Stimulated activated CD8-positive, alpha-beta memory T cell treated with anti-CD3 and anti-CD28 coated beads, Interleukin-15, amount 100 ng/mL, for 4 hours (primary cell): ENCODE measurements around the gene MS4A13.
"Not testable (repeated sequence)": the region's sequence is repeated elsewhere in the genome, so short reads cannot be mapped to it uniquely, and the experiment has no call there.

Source experiments
- DNase-seq, 2 donors: peaks; one replicate each; pipeline ENCODE4 v3.0.0-alpha.2; 2020; ENCODE audit warnings: low read depth in 2 of 2

MS4A13 gene, protein sequence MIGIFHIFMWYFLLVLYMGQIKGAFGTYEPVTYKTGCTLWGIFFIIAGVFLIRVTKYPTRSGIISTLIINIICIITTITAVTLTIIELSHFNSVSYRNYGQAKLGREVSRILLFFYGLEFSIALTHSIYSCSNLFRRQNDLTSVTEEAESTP

DNA sequence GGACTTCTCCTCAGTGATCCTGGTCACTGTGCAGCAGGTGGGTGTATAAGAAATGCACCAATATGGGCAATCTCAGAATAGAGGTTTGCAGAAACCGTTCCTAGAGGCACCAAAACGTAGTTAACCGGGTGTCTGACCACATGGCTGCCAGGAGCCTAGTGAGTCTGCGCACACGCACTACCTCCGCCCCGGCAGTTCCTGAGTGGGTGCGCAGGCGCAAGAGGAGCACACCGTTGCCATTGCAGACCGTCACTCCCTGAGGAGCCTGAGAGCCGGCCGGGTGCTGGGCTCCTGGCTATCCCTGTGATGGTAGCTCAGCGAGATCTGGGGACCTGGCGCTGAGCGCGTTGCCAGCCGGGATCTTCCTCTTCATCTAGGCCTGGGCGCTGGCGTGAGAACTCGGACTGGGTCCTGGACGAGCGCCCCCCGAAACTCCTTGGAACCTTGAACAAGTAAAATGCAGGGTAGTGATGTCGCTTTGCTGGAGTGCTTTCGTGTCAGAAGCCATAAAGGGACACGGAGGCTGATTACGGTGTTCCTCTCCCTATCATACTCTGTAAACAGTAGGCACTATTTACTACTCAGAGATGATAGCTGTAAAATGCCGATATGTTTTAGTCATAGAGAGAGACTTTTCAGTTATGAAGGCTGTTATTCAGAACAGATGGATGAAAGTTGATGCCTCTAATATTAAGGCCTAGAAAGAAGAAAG lies at the start of gene MS4A13:
Gene MS4A13 (plus strand): TSS at position 249 of the 712 bp plus-strand sequence. CDS start 2,692 bp downstream, outside the sequence.
- no peak for DNase-seq

DNA sequence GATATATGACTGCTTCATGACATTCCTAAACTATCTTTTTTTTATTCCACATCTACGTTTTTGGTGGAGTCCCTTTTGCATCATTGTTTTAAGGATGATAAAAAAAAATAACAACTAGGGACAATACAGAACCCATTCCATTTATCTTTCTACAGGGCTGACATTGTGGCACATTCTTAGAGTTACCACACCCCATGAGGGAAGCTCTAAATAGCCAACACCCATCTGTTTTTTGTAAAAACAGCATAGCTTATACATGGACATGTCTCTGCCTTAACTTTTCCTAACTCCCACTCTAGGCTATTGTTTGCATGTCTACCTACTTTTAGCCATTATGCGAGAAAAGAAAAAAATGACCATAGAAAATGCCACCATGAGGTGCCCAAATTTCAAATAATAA lies 46.4 kb upstream of the MS4A13 start:
- DNase-seq: no peak

DNA sequence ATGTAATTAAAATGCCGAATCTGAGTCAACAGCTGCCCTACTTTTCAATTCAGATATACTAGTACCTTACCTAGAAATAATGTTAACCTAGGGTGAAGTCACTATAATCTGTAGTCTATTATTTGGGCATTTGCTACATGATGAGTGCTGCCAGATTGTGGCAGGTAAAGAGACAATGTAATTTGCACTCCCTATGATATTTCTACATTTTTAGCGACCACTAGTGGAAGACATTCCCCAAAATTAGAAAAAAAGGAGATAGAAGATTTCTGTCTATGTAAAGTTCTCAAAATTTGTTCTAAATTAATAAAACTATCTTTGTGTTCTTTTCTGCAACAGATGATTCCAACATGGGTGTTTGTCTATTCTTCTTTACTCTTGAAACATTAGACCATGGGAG lies 45.5 kb upstream of the MS4A13 start:
- DNase-seq: no peak

DNA sequence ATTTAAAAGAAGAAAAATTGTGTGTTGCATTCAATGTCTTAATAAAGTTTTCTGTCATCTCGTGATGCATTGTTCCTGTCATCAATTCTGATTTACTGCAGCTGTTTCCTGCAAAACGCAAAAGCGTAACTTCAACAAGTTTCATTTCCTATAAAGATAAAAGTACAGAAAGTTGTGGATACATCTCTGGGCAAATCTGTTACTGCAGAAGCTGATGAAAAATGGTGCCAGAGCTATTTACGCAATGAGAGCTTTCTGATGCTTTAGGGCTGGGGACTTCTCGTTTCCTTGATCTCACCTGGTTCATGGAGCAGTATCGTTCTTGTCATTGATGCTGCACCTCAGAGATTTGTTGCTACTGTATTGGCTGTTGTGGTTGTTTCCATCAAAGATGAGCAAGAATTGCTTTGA lies 38.2 kb upstream of the MS4A13 start:
- no peak for DNase-seq

GRCh38 chr11:60482361-60482760 lies 32.8 kb upstream of the MS4A13 start:
- DNase-seq: no peak

- DNase-seq: no peak
Observed at GRCh38 chr11:60485987-60486386, 29.2 kb upstream of the MS4A13 start.

- no peak for DNase-seq
Observed at GRCh38 chr11:60492488-60493009, 22.6 kb upstream of the MS4A13 start, which contains the start of gene MS4A12. TSS of gene MS4A12 (plus strand) at chr11:60492778. CDS start at chr11:60497319, 4,541 bp downstream.

DNA sequence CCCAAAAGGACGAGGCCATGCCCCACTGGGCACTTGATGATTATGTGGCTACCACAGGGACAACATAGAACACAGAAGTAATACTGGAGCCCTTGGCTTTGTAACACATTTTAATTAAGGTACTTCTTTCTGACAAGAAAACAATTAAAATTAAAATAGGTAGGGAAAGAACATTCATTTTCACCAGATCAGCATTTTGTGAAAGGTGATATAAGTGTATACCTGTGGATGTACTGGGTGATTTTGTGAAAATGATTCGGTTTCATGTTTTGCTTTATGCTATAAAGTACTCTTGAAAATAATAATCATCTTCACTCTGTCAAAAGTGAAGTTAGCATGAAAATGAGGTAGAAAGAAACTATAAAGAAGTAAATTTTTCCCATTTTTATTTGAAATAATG lies 21.7 kb upstream of the MS4A13 start:
- no peak for DNase-seq

GRCh38 chr11:60498399-60498798 lies 16.8 kb upstream of the MS4A13 start:
- DNase-seq: no peak

GRCh38 chr11:60498853-60499252 lies 16.3 kb upstream of the MS4A13 start:
- DNase-seq: no peak

GRCh38 chr11:60500276-60500910 lies 14.8 kb upstream of the MS4A13 start:
- no peak for DNase-seq

- no peak for DNase-seq
Observed at GRCh38 chr11:60502221-60502775, 12.9 kb upstream of the MS4A13 start.

DNA sequence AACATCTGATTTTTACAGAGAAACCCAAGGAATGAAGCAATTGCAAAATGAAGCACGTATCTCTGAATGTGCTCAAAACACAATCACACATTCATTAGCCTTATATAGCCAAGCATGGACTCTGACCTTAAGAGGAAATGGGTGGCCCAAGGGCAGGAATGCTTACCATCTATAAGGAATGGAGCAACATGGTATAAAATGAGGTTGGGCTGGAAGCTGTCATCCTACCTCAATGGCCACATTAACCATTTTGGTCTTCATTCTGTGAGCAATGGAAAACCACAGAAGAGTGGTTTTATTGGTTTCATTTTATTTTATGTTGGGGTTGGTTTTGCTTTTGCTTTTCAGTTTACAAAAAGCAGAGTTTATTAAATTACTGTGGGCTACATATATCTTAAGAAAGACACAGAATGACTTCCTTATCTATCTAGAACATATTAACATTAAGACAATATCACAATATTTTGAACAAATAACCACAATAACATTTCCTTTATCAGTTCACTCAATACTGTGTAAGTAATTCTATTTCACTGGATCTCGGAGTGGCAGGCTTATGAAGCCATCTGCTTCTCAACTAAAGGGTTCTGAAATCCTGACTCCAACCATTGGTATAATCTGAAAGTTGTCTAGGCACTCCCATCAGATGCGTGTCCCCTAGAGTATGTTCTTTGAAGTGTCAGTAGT lies 10.8 kb upstream of the MS4A13 start:
- DNase-seq: no peak

DNA sequence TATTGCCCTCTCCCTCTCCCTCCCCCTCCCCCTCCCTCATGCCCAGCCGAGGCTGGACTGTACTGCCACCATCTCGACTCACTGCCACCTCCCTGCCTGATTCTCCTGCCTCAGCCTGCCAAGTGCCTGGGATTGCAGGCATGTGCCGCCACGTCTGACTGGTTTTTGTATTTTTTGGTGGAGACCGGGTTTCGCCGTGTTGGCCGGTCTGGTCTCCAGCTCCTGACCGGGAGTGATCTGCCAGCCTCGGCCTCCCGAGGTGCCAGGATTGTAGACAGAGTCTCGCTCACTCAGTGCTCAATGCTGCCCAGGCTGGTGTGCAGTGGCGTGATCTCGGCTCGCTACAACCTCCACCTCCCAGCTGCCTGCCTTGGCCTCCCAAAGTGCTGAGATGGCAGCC lies 5.6 kb upstream of the MS4A13 start:
- DNase-seq: not testable (repeated sequence)

GRCh38 chr11:60510209-60510608 lies 5.0 kb upstream of the MS4A13 start:
- DNase-seq: not testable (repeated sequence)

DNA sequence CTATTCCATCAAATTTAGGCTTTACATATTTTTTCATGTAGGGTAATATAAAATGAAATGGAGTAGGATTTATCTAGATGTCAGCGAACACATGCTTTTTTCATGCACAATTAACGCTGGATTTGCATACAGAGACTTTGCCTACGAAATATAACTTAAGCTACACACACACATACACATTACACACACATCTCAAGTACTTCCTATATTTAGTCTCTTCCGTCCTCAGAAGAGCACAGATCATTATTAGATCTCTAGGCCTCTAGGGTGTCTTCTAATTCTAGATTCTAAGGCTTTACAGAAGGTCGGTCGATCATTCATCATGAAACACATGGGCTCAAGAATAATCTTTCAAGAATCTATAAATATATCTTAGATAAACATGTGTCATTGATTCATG lies 3.8 kb upstream of the MS4A13 start:
- DNase-seq: no peak

- DNase-seq: no peak
Observed at GRCh38 chr11:60512651-60513225, 2.5 kb upstream of the MS4A13 start.

DNA sequence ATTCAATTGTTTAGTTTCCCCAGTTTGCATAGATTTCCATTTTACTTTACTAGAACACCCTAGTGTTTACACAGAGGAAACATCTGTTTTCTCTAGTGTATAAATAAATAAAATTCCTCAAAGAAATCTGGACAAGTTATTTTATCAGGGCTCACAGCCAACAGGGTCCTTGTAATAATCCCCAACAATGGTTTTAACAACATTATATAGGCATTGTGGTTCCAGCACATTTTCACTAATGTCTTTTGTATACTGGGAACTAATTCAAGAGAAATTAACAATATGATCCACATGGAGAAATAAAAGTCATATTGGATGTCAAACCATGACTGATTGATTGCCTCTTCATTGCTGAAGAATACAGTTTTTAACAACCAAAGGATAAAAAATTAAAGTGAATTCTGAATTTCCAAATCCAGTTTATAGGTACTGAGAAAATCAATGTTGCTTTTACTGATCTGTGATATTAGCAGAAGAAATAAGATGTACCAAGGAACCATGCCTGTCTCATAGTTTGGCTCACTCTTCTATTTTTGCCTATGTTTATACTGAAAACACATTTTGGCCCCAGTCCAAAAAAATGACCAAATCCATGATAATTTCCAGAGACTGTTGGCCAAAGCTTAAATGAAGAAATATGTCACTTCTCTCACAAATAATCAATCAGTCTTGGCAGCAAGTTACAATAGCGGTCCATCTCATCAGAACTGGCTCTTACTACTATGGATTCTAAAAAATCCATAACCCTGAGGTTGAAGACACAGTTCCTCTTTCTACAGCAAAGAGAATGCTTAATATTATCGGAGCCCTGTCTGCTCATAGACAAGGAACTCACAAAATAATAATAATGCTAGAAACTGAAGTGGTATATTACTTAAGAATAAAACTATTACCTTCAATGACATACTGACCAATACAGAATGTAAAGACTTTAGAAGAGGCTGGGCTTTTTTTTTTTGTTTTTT lies 1.4 kb upstream of the MS4A13 start:
- no peak for DNase-seq

DNA sequence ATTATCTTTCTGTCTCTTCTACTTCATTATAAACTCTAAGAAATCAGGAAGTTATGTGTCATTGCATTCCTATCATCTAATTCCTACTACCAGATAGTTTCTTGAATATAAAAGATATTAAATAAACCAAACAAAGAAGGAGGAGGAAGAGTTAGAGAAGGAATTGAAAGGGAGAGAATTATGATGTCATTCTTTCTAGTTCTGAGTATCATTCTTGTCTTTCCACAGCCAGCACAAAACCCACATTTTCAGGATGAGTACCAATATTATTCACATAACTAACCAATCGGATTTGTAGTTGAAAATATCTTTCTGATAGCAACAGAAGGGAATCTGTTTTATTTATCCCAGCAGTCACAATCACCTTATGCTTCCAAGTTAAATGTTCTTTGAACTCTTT lies 13.3 kb downstream of the MS4A13 start:
- DNase-seq: no peak

GRCh38 chr11:60528934-60529333 lies 13.7 kb downstream of the MS4A13 start:
- DNase-seq: no peak
